ENCODE measurements around the gene DGKA.
"Not testable (repeated sequence)": the region's sequence is repeated elsewhere in the genome, so short reads cannot be mapped to it uniquely, and the experiment has no call there.

DGKA gene

GRCh38 chr12:55930771-55931316 lies at the start of gene DGKA:
TSS of gene DGKA (plus strand) at chr12:55931162. CDS start at chr12:55936504, 5,342 bp downstream.
- no peak for DNase-seq

GRCh38 chr12:55885113-55885512 lies 45.8 kb upstream of the DGKA start:
- DNase-seq, result no peak

- no peak for DNase-seq
Observed at GRCh38 chr12:55891310-55891709, 39.7 kb upstream of the DGKA start.

GRCh38 chr12:55893723-55894122 lies 37.2 kb upstream of the DGKA start:
- DNase-seq, result no peak

GRCh38 chr12:55899082-55899481 lies 31.9 kb upstream of the DGKA start:
- no peak for DNase-seq

GRCh38 chr12:55901881-55902490 lies 29.0 kb upstream of the DGKA start:
- DNase-seq, result no peak

- no peak for DNase-seq
Observed at GRCh38 chr12:55906056-55906455, 24.9 kb upstream of the DGKA start.

- no peak for DNase-seq
Observed at GRCh38 chr12:55908726-55909512, 22.0 kb upstream of the DGKA start.

- no peak for DNase-seq
Observed at GRCh38 chr12:55909513-55909884, 21.5 kb upstream of the DGKA start.

- DNase-seq, result no peak
Observed at GRCh38 chr12:55912908-55913307, 18.1 kb upstream of the DGKA start.

GRCh38 chr12:55915482-55915859 lies 15.5 kb upstream of the DGKA start:
- no peak for DNase-seq

GRCh38 chr12:55919032-55919431 lies 11.9 kb upstream of the DGKA start:
- not testable (repeated sequence) for DNase-seq

- DNase-seq, result no peak
Observed at GRCh38 chr12:55922126-55922525, 8.8 kb upstream of the DGKA start.

- not testable (repeated sequence) for DNase-seq
Observed at GRCh38 chr12:55923648-55924047, 7.3 kb upstream of the DGKA start.

- DNase-seq, result no peak
Observed at GRCh38 chr12:55925371-55925770, 5.6 kb upstream of the DGKA start.

GRCh38 chr12:55925870-55926737 lies 4.9 kb upstream of the DGKA start:
- DNase-seq, result no peak

GRCh38 chr12:55926738-55927587 lies 4.0 kb upstream of the DGKA start:
- DNase-seq, result peak; percentile 79

GRCh38 chr12:55927588-55928502 lies 3.1 kb upstream of the DGKA start, which contains the start of gene PYM1:
TSS of gene PYM1 (minus strand) at chr12:55927894. CDS start at chr12:55927761, 133 bp downstream.
- DNase-seq, result no peak

GRCh38 chr12:55929306-55929791 lies 1.6 kb upstream of the DGKA start:
- no peak for DNase-seq

GRCh38 chr12:55931317-55931779 lies 386 bp downstream of the DGKA start:
- DNase-seq, result no peak

All from NCI-H1417 treated with DMSO at 0.1 percent for 48 hours (cell line).